SIG-M5 (cell line): ENCODE results near the gene CBX4.

Experiments
- DNase-seq: peaks from one replicate; lab custom pipeline; 2025; lab: John Stamatoyannopoulos, UW

The CBX4 gene

DNA sequence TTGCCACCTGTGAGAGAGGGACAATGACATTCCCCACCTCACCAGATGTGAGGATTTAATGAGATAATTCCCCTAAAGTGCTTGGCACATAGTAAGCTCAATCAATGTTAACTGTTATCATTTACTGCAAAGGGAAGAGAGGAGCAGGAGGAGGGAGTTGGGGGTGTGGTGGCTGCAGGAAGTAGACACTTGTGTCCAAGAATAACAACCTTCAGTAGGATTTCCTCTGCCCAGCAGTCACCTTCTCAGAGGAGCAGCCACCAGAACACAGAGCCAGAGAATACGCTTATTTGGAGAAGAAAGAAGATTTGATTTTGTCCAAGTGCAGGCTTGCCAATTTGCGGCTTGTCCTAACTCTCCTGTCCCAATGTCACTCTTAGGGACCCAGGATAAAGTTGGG is 10.2 kb downstream of the CBX4 start:
- no peak for DNase-seq

DNA sequence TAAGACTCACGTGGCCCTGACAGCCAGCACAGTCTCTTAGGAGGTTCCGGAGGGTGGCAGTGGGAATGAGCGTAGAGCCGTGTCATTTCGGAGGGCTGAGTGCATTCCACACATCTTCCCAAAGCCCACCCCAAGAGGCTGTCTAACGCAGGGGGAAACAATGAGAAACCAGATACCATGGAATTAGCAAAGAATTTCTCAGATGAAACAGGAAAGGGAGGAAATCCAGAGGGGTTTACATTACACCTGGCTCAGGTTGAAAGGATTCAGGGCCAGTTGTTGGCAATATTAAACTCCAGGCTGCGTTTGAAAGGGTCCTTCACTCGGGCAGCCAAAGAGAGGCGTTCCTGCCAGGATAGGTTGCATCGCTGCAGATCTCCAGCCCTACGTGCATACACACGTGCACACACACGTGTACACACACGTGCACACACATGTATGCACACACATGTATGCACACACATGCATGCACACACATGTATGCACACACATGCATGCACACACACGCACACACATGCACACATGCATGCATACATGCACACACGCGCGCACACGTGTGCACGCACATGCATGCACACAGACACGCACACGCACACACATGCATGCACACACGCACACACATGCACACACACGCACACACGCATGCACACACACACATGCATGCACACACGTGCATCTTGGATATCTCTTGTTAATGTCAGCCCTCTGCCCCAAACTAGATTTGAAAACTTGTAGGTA is 12.2 kb downstream of the CBX4 start:
- no peak for DNase-seq

DNA sequence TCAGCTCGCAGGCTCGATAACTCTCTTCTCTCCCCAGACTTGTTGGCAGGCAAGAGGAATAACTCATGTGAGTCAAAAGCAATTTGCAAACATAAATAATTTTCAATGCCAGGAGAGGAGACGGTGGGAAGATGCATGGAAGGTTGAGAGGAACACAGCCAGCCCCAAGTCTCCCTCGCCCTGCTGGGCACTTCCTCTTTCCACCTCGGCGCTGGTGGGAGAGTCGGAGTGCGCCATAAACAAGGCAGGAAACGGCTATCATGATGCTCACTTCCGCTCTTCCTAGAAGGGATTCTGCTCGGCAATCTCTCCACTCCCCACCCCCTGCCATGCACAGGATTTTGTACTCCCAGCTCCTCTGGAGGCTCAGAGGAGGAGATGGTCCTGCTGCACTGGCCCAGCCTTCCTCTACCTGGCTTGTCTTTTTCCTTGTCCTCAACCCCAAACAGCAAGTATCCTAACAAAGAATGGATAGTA is 13.0 kb downstream of the CBX4 start:
- no peak for DNase-seq

DNA sequence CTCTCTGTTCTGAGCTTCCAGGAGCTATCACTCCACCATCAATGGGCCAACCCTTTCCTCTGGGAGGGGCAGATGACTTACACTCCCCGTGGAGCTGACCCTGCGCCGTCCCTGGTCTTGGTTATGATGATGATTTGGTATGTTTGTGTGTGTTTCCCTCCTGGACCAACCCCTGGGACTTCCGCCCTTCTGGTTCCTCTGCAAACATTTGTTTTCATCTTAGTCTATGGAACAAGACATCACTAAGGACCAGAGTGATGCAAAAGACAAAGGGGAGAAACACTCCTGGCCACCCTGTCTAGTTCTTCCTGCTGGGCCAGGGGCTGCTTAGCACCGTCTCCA is 13.7 kb downstream of the CBX4 start:
- DNase-seq = no peak

DNA sequence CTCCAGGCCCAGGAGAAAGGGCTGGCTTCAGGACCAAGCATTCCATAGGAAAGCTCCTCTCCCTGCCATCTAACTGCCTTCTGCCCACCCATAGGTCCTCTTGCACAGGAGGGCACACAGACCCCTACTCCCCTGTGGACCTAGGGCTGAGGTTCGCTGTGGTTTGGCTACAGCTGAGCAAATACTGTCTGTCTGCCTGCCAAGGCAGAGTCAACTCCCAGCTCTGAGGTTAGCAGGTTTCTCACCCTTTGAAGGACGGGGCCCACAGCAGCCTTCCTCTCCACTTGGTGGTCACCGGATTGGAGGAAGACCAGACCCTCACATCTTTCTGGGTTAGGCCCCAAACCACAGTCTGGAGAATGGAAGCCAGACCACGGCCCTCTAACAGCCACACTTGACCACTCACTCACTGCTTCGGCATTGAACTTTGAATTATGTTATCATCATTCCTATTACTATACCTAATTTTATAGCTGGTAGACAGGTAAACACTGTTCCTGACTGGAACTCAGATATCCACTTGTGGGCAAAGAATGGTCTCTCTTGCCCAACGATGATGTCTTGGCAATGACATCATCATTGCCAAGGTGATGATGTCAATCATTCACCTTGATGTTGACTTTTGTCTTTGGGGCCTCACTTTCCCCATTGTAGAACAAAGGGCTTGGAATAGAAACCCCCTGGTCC is 14.2 kb downstream of the CBX4 start:
- no peak for DNase-seq

DNA sequence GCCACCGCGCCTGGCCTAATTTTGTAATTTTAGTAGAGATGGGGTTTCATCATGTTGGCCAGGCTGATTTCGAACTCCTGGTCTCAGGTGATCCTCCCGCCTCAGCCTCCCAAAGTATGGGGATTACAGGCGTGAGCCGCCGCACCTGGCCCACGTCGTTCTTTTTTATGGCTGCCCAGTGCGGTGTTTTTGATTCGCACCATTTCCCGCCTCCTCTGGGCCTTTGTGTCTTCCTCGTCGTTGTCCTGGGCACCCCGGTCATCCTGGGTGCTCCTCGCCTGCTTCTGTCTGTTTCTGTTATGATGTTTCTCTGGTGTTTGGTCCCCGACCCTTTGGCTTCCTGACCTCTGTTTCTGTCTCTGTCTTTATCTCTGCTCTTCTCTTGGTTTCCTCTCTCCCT is 15.0 kb downstream of the CBX4 start:
- DNase-seq = no peak

DNA sequence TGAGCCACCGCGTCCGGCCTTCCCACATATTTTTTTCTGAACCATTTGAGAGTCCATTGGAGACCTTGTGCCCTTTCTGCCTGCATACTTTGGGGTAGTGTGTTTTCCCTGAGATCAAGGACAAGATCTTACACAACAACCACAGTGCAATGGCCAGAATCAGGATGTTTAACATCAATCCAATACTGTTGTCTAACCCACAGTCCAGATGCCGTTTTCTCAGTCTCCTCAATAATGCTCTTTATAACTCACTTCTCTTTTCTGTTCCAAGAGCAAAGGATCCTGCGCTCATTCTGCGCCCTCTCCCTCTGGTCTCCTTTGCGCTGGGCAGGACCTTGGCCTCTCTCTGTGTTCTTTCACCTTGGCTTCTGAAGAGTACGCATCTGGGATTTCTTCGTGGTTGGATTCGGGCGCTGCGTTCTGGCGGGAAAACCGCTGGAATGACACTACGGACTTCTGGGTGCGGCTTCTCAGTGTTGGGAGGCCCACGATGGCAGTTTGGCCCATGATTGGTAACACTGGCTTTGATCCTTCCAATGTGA is 16.6 kb downstream of the CBX4 start:
- no peak for DNase-seq

DNA sequence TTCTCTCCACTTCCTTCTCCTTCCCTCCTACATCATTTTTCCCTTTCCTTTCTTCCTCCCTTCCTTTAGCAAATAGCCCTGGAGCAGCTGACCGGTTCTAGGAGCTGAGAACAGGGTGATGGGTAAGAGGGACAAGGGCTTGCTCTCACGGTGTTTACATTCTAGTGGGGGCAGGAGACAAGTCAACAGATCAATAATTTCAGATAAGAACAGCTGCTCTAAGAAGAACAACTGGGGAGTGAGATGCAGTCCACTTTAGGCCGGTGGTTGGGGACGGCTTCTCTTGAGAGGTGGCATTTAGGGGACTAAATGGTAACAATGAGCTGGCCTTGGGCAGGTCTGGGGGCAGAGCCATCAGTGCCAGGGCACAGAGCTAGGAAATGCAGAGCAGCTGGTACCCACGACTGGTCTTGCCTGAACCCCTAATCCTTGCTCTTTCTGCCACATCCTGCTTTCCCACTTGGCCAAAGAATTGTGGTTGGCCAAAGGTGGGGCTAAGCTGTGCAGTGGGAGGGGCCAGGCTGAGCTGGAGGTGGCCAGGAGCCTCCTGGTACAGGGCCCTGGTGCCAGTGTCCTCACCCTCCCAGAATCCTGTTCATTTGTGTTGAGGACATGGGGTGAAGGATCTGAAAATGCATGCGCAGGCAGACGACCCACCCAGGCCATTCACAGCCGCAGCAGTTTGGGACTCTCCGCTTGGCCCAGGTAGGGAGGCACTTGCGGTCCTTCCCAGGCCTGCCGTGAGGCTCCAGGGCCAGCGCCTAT is 17.7 kb downstream of the CBX4 start:
- DNase-seq = no peak

DNA sequence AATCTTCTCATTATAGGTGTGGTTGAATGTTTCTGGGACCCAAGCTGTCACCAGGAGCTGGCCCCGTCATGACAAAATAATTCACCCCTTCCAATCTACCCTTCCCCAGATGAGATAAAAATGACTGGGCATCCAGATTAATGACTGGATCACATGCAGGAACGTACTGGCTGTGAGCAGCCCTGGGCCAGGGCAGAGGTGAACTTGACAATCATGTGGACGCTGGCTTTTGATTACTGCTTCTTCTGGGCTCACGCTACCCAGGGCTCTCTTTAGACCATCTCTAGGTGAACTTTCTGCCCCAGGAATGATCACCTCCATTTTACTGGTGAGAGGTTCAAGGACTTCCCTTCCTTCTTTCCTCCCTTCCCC is 18.3 kb downstream of the CBX4 start:
- no peak for DNase-seq

DNA sequence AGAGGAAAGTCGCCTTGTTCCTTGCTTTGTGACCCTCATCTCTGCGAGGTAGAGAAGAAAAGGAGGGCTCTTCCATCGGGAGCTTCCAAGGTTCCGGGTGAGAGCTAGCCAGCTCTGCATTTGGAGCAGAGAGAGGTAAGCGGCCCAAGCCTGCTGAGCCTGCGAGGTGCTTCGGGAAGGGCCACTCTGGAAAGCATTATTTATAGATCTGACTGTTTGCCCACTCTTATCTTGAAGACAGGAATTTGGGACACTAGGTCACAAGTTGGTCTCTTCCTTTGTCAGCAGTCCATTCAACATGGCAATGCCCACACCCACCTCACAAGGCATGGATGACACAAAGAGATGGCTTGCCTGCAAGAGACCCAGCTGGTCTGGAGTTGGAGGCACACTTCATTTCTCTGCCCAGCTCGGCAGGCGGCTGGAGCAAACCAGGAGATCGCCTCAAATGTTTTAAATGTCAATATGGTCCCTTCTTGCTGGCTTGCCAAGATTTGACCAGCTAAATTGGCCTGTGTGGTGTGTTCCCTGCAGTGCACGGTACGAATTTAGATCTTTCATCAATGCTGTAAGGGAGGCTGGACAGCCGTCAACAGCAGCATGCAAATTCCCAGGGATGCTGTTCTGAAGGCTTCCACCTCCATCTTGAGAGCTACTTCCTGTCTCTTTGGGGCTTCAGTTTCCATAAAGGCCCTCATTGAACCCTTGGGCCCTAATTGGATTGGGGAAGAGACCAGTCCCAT is 19.5 kb downstream of the CBX4 start:
- no peak for DNase-seq

DNA sequence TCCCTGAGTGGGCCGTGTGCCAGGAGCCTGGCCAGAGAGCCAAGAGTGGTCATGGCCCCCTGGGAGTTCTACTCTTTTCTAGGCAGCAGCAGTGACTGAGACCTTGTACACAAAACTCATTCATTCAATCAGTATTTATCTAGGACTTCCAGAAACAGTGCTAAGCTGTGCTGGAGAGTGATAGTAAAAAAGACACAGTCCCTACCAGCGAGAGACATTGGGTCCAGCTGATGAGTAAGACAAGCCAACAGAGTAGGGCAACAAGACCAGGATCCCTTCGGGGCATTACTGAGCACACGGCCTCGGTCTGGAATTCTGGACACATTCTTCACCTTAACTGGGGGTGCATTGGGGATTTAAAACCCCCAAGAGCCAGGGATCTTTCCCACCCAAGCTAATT is 20.2 kb downstream of the CBX4 start:
- DNase-seq = no peak

DNA sequence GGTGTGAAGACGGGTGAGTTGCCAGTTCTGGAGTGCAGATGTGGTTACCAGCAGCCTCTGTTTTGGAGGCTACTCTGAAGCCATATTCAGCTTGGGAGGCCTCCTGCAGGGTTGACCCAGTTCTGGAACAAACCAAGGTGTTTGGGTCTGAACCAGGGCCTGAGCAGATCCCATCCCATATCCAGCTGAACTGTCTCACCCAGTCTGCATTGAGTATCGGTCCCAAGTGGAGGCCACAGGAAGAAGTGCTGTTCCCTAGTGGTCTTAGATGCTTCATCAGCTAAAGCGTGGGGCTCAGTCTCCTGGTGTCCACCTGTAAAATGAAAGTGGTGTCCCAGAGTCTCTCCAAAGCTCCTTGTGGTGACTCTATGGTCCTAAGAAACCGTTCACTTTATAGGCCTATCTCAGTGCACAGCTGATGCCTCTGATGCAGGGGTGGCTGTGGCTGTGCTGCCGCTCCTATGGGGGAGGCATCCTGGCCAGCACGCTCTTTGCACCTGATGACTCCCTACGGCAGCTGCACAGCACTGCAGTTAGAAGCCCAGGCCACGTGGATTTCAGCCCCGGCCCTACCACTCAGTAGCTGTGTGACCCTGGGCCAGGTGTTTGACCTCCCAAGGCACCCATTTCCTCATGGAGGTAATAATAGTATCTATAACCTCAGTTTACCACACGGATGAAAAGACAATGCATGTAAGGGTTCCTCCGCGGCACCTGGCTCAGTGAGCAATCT is 21.0 kb downstream of the CBX4 start:
- DNase-seq = no peak

DNA sequence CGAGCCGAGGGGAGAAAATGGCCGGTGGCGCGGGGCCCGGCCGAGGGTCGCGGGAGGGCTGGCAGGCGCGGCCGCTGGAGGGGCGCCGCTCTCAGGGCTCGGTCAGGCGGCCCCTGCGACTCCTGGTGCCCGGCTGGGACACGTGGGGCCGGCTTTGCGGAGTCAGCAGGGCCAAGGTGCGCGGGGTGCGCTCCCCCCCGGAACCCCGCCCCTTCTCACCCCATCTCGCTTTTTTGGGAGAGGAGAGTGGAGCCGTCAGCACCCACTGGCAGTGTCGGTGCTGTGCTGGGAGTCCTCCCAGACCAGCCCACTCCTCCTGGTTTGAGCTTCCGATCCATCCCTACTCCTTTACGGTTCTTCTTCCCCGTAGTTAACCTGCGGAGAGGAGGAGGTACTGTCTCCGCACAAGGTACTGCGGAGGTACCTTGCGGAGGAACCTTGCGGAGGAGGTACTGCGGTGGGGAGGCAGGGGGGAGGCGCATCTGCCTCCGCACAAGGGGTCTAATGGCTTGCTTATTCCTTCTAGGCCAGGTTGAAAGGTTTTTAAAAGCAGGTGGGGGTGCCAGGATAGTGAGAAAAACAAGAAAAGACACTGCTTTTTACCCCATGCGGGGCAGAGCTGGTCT is 23.3 kb downstream of the CBX4 start:
- no peak for DNase-seq

DNA sequence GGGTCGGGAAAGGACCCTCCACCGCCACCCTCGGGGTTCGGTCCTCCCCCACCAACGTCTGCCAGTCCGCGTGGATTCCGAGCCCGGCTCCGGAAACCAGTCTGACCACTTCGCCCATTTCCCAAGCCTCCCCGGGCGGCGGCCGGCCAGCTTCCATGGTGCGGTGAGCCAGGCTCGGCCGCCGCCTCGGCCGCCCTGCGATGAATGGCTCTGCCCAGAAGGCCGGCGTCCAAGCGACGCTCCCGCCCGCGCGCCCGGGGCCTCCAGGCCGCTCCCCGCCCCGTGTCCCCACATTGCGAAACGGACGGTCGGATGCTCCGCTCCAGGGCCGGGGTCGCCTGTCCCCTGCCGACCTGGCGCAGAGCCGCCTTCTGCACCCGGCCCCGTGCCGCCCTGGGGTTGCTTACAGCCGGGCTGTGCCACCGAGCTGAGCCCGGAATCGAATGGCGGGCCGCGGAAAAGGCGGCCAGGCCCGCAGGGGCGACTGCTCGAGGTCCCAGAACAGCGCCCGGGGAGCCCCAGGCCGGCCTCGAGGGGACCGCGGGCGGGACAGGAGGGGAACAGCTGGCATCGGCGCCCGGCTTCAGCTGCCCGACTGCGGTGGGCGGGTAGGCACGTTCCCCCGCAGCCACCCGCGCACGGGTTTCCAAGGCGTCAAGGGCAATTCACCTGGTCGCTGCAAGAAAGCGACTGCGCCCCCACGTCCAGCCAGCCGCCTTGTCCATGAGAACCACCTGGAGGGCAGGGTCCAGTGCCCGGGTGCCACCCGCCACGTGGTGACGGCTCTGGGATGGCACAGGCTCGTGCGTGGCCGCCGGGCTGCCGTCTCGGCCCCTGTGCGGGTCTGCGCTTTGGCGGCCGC is 24.0 kb downstream of the CBX4 start:
- no peak for DNase-seq

DNA sequence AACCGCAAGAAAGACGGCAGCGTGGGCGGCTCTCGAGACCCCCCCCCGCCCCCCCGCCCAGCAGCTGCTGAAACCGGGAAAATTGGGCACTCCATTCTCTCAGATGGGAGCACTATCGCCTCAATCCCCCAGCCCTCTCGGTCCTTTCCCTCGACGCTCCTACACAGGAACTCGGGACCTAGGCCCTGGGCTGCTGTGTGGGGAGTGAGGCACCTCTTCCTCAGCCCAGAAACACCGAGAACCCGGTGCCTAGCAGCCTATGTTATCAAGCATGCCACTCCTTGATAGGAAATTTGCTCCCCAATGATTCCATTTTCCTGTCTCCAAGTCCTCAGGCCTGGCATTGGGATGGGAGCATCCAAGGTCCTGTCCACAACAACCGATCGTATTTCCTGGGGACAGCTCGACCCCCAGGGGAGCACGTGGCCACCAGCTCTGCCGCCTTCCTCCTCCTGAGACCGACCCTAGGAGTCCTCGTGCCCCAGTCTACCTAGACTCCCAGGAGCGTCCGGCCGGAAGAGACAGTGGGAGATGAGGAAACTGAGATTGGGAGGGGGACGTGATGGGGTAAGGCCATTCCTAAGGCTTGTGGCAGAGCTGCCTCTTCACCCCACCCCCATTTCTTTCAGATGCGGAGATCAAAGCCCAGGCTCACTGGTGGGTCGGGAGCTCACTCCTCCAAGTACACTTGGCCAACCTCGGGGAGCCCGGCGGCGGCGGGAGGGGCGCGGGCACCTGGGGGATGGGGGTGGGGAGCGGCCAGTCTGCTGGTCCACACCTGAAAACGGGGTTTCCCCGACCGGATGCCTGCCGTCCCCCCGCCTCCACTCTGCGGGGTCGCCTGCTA is 24.9 kb downstream of the CBX4 start:
- DNase-seq = no peak

DNA sequence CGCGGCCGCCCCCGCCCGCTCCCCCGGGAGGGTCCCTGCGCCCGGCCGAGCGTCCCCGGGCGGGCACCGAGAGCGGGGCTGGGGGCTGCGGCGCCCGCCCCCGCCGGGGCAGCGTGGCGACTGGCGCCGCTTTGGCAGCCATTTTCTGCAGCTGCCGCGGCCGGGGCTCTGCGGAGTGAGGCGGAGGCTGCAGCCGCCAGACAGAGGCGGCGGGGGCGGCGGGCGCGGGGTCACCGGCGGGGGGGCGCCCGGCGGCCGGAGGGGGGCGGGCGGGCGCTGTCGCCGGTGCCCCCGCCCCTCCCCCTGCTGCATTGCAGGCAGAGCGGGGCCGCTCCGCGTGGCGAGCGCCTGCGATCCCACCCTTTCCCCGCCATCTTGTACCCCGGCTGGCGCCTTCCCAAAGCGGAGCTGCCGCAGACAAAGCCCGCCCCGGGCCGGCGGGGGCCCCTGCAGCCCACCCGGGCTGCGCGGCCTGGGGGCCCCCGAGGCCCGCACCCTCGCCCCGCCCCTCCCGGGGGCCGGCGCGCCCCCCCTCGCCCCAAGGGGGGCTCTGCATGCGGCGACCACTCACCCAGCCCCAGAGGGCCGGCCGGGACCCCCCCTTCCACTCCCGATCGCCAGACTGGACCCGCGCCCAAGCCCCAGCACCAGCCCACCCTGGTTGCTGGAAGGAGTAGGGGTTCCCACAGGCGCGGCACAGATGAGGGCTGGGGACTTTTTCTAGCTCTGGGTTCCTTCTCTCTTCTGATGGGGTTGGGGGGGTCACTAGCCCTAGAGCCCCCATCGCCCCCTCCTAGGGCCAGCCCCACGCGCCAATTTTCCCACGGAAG is 25.7 kb downstream of the CBX4 start:
- no peak for DNase-seq

DNA sequence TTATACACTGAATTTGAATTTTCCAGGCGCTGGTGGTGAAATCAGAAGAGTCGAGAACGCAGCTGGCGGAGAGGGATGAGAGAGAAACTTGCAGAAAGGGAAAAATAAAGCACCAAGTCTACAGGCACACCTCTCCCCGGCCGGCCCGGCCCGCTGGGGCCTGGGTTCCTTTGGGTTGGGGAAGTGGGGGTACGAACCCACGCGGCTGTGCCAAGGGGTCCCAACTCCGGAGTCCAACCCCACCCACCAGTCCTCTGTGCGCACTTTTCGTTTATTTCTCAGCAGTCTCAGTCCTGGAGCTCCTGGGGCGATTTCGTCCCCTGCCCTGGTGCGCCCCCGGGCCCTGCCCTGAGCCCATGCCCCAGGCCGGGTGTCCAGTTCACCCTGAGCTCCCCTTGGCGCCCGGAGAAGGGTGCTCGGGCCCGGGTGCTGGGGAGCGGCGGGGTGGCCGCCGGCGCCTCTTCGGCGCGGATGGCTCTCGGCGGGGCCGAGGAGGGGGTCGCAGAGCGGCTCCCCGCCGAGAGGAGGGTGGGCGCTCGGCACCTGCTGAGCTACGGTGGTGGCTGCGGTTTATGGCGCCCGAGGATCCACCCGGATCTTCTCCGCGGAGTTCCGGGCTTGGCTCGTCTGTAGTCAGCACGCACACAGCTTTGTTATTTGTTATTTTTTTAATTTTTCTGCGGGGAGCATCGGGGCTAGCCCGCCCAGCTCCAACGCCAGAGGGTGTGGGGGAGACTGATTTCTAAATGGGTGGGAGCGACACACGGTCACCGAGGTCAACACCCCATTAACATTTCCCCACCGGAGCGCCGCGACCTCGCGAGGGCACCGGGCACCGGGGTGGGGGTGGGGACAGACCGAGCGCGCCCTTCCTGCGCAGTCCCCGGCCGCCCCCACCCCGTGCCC is 26.6 kb downstream of the CBX4 start:
- DNase-seq = no peak
